GM12865 (cell line): ENCODE measurements around the gene DIS3.
"Not testable (repeated sequence)": the region's sequence is repeated elsewhere in the genome, so short reads cannot be mapped to it uniquely, and the experiment has no call there.

Experiments used
- DNase-seq: peaks from one replicate; pipeline ENCODE4 v3.0.0; 2010; ENCODE audit warnings: low read depth
- H3K4me3 ChIP-seq: 2 replicates; pipeline ENCODE4 v1.5.1; 2011; ENCODE audit warnings: mild to moderate bottlenecking, low read depth, low read length, control low read depth
- TF ChIP-seq, protein P1 (sequence below): IDR thresholded peaks from 2 replicates; pipeline ENCODE4 v1.5.1; 2011; ENCODE audit warnings: low read length, control low read depth, low read depth, inconsistent platforms; ENCODE audit not compliant: insufficient read depth; ENCODE audit errors: missing control alignments

DIS3 gene

DNA sequence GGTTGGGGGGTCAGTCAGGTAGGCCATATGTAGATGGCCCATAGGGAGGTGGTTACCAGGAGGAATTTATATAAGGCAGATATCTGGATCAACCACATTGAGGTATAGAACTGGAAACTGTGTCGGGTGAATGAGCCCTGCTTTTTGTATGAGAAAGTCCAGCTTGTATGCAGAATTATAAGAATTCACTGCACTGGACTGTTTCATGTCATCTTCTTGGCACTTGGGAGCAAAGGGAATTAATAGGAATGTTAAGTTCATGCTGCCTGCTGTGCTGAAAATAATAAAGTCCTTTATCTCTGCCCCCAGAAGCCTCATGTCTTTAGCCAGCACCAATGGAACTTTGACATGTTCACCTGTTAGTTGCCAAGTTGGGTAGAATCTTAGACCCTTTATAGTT is 41.7 kb downstream of the DIS3 start:
- DNase-seq, result no peak
- no peak overlapping the region for H3K4me3 ChIP-seq
- TF ChIP-seq, protein P1, sequence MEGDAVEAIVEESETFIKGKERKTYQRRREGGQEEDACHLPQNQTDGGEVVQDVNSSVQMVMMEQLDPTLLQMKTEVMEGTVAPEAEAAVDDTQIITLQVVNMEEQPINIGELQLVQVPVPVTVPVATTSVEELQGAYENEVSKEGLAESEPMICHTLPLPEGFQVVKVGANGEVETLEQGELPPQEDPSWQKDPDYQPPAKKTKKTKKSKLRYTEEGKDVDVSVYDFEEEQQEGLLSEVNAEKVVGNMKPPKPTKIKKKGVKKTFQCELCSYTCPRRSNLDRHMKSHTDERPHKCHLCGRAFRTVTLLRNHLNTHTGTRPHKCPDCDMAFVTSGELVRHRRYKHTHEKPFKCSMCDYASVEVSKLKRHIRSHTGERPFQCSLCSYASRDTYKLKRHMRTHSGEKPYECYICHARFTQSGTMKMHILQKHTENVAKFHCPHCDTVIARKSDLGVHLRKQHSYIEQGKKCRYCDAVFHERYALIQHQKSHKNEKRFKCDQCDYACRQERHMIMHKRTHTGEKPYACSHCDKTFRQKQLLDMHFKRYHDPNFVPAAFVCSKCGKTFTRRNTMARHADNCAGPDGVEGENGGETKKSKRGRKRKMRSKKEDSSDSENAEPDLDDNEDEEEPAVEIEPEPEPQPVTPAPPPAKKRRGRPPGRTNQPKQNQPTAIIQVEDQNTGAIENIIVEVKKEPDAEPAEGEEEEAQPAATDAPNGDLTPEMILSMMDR, result no peak

DNA sequence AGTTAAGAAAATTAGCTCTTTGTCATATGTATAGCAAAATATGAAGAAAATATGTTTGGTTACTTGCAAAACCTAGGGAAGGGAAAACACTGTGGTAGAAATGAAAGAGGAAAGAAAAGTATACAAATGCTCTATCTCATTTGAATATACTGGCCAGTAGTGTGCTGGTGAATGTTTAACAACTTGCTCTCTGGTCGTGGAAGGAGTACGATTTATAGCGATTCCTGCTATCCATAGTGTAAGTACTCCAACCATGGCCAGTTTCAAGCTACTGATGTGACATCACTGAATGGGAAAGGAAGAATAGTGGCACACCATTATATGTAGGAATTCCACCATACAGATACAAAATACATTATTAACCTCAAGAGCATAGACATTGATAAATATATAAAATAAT is 44.7 kb downstream of the DIS3 start:
- TF ChIP-seq, protein P1, result no peak

DNA sequence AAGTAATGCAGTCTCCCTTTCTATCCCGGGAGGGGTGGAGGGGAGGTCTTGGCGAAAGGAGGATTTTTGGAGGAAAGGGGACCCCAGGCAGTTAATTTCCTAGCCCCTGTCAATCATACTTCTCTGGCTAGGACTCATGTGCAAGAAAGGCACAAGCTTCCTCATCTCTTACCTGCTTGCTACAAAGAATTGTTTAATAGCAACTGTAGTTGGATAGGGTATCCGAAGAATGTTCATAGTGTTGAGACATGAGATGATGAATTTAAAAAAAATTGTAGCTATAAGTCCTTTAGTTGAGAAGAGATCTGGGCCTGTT is 53.5 kb downstream of the DIS3 start:
- TF ChIP-seq, protein P1, result no peak
- H3K4me3 ChIP-seq, result peak overlapping the region; percentile 83
- no peak for DNase-seq

More for the DNA sequence above, 44.7 kb downstream of the DIS3 start:
- no peak overlapping the region for H3K4me3 ChIP-seq
- DNase-seq, result no peak

DNA sequence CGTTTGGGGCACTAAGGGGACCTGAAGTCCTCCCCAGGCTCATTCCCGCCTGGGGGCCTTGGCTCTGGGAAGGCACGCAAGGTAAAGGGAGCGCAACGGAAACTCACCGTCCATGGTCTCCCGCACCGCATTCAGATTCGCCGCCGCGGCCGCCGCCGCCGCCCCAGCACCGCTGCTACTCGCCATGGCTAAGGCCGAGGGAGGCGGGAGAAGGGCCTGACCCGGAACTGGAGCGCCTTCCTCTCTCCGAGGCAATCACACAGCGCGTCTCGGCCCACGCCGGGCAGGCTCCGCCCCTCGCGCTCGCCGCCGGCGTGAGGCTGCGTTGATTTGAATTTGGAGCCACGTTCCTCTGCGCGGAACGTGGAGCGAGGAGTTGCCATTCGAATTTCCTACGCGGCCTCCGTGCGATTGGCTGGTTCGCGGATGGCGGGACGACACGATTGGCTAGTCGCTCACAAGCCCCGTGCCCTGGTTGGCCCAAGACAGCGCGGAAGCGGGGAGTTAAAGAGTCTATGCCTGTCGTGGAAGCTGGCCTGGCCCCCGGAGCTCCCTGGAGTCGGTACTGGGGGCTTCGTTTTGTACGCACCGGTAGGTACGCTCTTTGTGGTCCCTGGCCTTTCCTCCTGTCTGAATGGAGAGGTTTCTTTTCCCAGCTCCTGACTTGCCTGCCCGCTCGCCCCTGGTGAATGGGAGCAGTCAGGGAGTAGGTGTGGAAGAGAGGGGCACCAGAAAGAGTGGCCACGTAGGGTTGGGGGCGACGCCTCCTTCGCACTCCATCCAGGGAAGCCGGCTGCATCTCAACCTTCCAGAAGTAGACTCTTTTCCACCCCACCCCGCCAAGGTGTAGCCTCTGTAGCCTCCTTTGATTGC is 54.0 kb downstream of the DIS3 start, which contains the start of the genes BORA and MZT1:
Gene BORA (plus strand): TSS at position 507 of the 873 bp plus-strand sequence. CDS start 1,018 bp downstream, outside the sequence.
Gene MZT1 (minus strand): TSS at position 213 of the 873 bp plus-strand sequence. CDS start 27 bp downstream, at position 186.
- H3K4me3 ChIP-seq, result peak within 1 kb of the TSS; percentile 100
- TF ChIP-seq, protein P1, result no peak
- peak; percentile 99 for DNase-seq

DNA sequence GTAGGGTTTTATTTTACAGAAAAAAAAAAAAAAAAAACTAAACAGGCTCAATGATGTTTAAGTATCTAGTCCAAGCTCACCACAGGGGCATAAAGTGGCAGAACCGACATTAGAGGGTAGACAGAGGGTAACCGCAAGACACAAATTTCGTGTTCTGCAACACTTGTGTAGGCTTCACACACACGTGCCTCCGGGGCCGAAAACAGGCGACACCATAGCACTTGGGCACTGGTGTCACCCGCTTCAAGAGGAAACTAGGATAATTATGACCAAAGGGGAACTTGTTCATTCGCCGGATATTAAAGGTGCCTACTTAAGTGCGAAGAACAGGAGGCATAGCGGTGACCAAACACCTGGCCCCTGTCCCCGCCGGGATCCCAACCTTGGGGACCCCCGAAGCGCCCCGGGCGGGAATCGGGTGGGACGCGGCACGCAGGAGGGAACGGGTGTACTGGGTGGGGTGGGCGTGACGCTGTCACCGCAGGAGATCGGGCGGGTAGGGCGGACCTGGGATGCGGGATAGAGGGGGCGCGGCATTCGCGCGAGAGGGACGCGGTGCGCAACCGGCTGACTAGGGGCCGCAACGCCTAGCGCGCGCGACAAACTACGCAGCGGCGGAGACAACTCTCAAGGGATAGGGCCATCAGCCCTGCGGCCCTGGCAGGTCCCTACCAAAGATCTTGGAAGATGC is 54.8 kb downstream of the DIS3 start:
- H3K4me3 ChIP-seq, result peak overlapping the region; percentile 100
- TF ChIP-seq, protein P1, result no peak
- peak; percentile 60 for DNase-seq

DNA sequence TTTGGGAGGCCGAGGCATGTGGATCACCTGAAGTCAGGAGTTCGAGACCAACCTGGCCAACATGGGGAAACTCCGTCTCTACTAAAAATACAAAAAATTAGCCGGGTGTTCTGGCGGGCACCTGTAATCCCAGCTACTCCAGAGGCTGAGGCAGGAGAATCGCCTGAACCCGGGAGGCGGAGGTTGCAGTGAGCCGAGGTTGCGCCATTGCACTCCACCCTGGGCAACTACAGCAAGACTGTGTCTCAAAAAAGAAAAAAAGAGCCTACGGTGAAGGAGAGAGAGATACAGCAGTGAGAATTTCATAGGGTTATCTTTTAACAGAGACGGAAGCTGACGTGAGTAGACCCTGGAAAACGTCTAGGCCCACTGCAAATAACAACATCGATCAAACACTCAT is 55.5 kb downstream of the DIS3 start:
- DNase-seq, result not testable (repeated sequence)
- peak overlapping the region; percentile 100 for H3K4me3 ChIP-seq

DNA sequence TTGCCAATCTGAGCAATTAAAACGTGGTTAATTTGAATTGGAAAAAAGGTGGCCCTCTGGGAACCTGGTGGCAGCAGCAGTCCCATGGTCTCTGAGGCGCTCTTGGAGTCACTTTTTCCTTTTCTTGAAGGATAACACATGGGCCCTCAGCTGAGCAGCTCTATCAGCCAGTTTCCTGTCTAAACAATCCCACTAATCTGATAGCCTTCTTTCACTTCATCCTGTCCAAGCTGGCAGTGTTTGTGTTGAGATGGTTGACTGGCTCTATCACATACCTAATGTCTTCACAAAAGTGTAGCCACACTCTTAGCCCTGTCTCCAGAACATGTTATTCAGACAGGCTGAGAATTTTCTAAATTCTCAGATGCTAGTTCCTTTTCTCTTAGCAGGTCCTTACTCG is 64.9 kb downstream of the DIS3 start:
- DNase-seq, result no peak
- TF ChIP-seq, protein P1, result no peak
- H3K4me3 ChIP-seq, result no peak overlapping the region
